ENCODE results near the gene MRAS. TPM values are rescaled to one million over a fixed set of nuclear protein-coding genes. Genes with fewer than 3 reads are reported as not detected.

Gene MRAS
- total and polyA plus RNA-seq, 2 experiments from 2014 or later = 16.5 to 17.9 TPM

GRCh38 chr3:138394156-138394555, 45.8 kb downstream of the MRAS start:
- no peak overlapping the region for H3K4me3 ChIP-seq
- H3K79me2 ChIP-seq = no peaks in the 10 kb centered on the region
- no peak overlapping the region for H3K27ac ChIP-seq
- H3K9me2 ChIP-seq (replicated peaks; ENCODE audit: insufficient read depth) = no peaks in the 10 kb centered on the region
- H3K4me2 ChIP-seq = no peak overlapping the region
- H2AFZ ChIP-seq = no peak overlapping the region
- TF ChIP-seq EZH2 (IDR thresholded peaks at IDR 0.05; ENCODE audit: borderline replicate concordance) (no peak), CTCF (IDR thresholded peaks at IDR 0.05; ENCODE audit: poor library complexity) (no peak), EZH2phosphoT487 (IDR thresholded peaks at IDR 0.05; ENCODE audit: low read depth, severe bottlenecking, unreplicated experiment) (no peak)
- no peaks in the 10 kb centered on the region for H3K36me3 ChIP-seq (replicated peaks; ENCODE audit: insufficient read depth, low read depth)
- no peak for DNase-seq (ENCODE audit: low spot score)
- H3K9me3 ChIP-seq (ENCODE audit: low read depth) = no peaks in the 10 kb centered on the region
- H3K4me1 ChIP-seq (ENCODE audit: insufficient read depth) = no peaks in the 10 kb centered on the region
- 99% methylated on average over 4 of the region's 4 CpGs for WGBS (ENCODE audit: low lambda C conversion rate, missing lambda C conversion rate)
- no peaks in the 10 kb centered on the region for H3K27me3 ChIP-seq
- no peaks in the 10 kb centered on the region for H4K20me1 ChIP-seq (ENCODE audit: insufficient read depth, poor library complexity, severe bottlenecking)

GRCh38 chr3:138394686-138395085, 46.3 kb downstream of the MRAS start:
- Histone ChIP-seq H3K9me2 (replicated peaks; ENCODE audit: insufficient read depth) (no peaks in the 10 kb centered on the region), H3K79me2 (no peaks in the 10 kb centered on the region), H3K4me3 (no peak overlapping the region), H3K27ac (no peak overlapping the region), H3K4me2 (no peak overlapping the region), H3K27me3 (no peaks in the 10 kb centered on the region), H3K36me3 (replicated peaks; ENCODE audit: insufficient read depth, low read depth) (no peaks in the 10 kb centered on the region), H4K20me1 (ENCODE audit: insufficient read depth, poor library complexity, severe bottlenecking) (no peaks in the 10 kb centered on the region), H2AFZ (no peak overlapping the region), H3K4me1 (ENCODE audit: insufficient read depth) (no peaks in the 10 kb centered on the region), H3K9me3 (ENCODE audit: low read depth) (no peaks in the 10 kb centered on the region)
- DNase-seq (ENCODE audit: low spot score) = no peak
- WGBS (ENCODE audit: low lambda C conversion rate, missing lambda C conversion rate) = 94% methylated on average over 5 of the region's 5 CpGs
- TF ChIP-seq CTCF (IDR thresholded peaks at IDR 0.05; ENCODE audit: poor library complexity) = no peak
- no peak for TF ChIP-seq EZH2phosphoT487 (IDR thresholded peaks at IDR 0.05; ENCODE audit: low read depth, severe bottlenecking, unreplicated experiment)
- TF ChIP-seq EZH2 (IDR thresholded peaks at IDR 0.05; ENCODE audit: borderline replicate concordance) = no peak

GRCh38 chr3:138395865-138396751, 47.7 kb downstream of the MRAS start:
- Histone ChIP-seq H2AFZ (no peak overlapping the region), H3K27me3 (no peaks in the 10 kb centered on the region), H3K4me3 (no peak overlapping the region), H3K4me1 (ENCODE audit: insufficient read depth) (no peaks in the 10 kb centered on the region), H4K20me1 (ENCODE audit: insufficient read depth, poor library complexity, severe bottlenecking) (no peaks in the 10 kb centered on the region), H3K4me2 (no peak overlapping the region), H3K9me2 (replicated peaks; ENCODE audit: insufficient read depth) (no peaks in the 10 kb centered on the region), H3K27ac (no peak overlapping the region), H3K79me2 (no peaks in the 10 kb centered on the region), H3K36me3 (replicated peaks; ENCODE audit: insufficient read depth, low read depth) (no peaks in the 10 kb centered on the region), H3K9me3 (ENCODE audit: low read depth) (no peaks in the 10 kb centered on the region)
- TF ChIP-seq EZH2phosphoT487 (IDR thresholded peaks at IDR 0.05; ENCODE audit: low read depth, severe bottlenecking, unreplicated experiment) (no peak), CTCF (IDR thresholded peaks at IDR 0.05; ENCODE audit: poor library complexity) (no peak)
- no peak for DNase-seq (ENCODE audit: low spot score)
- 92% methylated on average over 12 of the region's 12 CpGs for WGBS (ENCODE audit: low lambda C conversion rate, missing lambda C conversion rate)
